Measurements from ENCODE around the gene TPST1. TPM values are rescaled to one million over a fixed set of nuclear protein-coding genes. Genes with fewer than 3 reads are reported as not detected.
"Not testable (repeated sequence)": the region's sequence is repeated elsewhere in the genome, so short reads cannot be mapped to it uniquely, and the experiment has no call there.

Gene TPST1
- total RNA-seq, 1 experiment from 2014 or later = 14.9 TPM

DNA sequence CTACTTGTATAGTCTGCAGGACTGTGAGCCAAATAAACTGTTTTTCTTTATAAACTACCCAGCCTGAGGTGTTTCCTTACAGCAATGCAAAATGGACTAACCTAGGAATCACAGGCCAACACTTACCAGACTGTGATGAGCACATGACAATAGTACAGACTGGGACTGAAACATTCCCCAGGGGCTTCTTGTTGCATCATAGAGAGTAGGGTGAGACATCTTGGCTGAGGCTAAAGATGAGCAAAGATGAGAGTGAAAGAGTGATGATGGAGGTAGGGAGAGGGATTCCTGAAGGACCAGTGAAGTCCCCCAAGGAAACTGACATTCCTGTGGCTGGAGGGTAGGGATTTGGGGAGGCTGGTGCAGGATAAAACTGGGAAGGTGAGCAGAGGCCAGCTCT is 194.4 kb downstream of the TPST1 start:
- TF ChIP-seq EZH2 (IDR thresholded peaks at IDR 0.05; ENCODE audit: low read depth) = no peak
- TF ChIP-seq, protein P1, sequence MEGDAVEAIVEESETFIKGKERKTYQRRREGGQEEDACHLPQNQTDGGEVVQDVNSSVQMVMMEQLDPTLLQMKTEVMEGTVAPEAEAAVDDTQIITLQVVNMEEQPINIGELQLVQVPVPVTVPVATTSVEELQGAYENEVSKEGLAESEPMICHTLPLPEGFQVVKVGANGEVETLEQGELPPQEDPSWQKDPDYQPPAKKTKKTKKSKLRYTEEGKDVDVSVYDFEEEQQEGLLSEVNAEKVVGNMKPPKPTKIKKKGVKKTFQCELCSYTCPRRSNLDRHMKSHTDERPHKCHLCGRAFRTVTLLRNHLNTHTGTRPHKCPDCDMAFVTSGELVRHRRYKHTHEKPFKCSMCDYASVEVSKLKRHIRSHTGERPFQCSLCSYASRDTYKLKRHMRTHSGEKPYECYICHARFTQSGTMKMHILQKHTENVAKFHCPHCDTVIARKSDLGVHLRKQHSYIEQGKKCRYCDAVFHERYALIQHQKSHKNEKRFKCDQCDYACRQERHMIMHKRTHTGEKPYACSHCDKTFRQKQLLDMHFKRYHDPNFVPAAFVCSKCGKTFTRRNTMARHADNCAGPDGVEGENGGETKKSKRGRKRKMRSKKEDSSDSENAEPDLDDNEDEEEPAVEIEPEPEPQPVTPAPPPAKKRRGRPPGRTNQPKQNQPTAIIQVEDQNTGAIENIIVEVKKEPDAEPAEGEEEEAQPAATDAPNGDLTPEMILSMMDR (conservative IDR thresholded peaks at IDR 0.05) = no peak
- Histone ChIP-seq H4K20me1 (ENCODE audit: insufficient read depth) (no peaks in the 10 kb centered on the region), H3K79me2 (ENCODE audit: low read depth) (no peaks in the 10 kb centered on the region), H3K36me3 (ENCODE audit: low read depth) (no peaks in the 10 kb centered on the region), H2AFZ (no peak overlapping the region), H3K9me2 (ENCODE audit: insufficient read depth) (no peaks in the 10 kb centered on the region), H3K27ac (no peak overlapping the region), H3F3A (ENCODE audit: insufficient read depth, low read depth) (peaks cover 5% of the 10 kb centered on the region; the same call in 1 of the 2 replicates), H3K27me3 (ENCODE audit: insufficient read depth, low read depth) (no peaks in the 10 kb centered on the region), H3K4me3 (no peak overlapping the region), H3K4me1 (replicated peaks; ENCODE audit: insufficient read depth) (peaks cover 10% of the 10 kb centered on the region), H3K9me3 (ENCODE audit: insufficient read depth, low read depth) (no peaks in the 10 kb centered on the region), H3K4me2 (no peak overlapping the region)
- ChIA-PET POLR2A (ENCODE audit: unreplicated experiment) (no interaction called here), CTCF (no interaction called here)
- intact Hi-C loops (cut with micrococcal nuclease; ENCODE audit: unreplicated experiment) = no loop called here
- no peak for DNase-seq
- no TSS peak for BruUV-seq (replicated peaks)

DNA sequence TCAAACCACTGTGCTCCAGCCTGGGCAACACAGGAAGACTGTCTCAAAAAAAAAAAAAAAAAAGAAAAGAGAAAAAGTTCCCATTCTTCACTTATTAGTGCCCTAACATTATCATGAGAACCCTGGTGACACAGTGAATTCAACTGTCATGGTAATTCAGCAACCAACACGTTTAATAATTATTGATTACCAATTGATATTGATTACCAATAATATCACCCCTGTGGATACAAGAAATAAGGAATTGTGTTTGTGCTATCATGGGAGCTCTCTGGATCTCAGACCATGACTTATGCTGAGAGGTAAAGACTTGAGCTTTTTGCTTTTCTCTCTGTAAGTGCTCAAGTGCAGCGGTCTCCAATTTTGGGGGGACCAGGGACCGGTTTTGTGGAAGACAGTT is 195.3 kb downstream of the TPST1 start:
- Histone ChIP-seq H3K27me3 (ENCODE audit: insufficient read depth, low read depth) (no peaks in the 10 kb centered on the region), H2AFZ (no peak overlapping the region), H3K4me1 (replicated peaks; ENCODE audit: insufficient read depth) (peaks cover 7% of the 10 kb centered on the region), H3K9me2 (ENCODE audit: insufficient read depth) (no peaks in the 10 kb centered on the region), H4K20me1 (ENCODE audit: insufficient read depth) (no peaks in the 10 kb centered on the region), H3K4me2 (no peak overlapping the region), H3K79me2 (ENCODE audit: low read depth) (no peaks in the 10 kb centered on the region), H3K27ac (no peak overlapping the region), H3K4me3 (no peak overlapping the region), H3K9me3 (ENCODE audit: insufficient read depth, low read depth) (no peaks in the 10 kb centered on the region), H3F3A (ENCODE audit: insufficient read depth, low read depth) (peaks cover 5% of the 10 kb centered on the region; the same call in 1 of the 2 replicates), H3K36me3 (ENCODE audit: low read depth) (no peaks in the 10 kb centered on the region)
- ChIA-PET POLR2A (ENCODE audit: unreplicated experiment) (no interaction called here), CTCF (no interaction called here)
- no TSS peak for BruUV-seq (replicated peaks)
- intact Hi-C loops (cut with micrococcal nuclease; ENCODE audit: unreplicated experiment) = no loop called here
- TF ChIP-seq, protein P1 (conservative IDR thresholded peaks at IDR 0.05) = no peak
- TF ChIP-seq EZH2 (IDR thresholded peaks at IDR 0.05; ENCODE audit: low read depth) = no peak
- no peak for DNase-seq

DNA sequence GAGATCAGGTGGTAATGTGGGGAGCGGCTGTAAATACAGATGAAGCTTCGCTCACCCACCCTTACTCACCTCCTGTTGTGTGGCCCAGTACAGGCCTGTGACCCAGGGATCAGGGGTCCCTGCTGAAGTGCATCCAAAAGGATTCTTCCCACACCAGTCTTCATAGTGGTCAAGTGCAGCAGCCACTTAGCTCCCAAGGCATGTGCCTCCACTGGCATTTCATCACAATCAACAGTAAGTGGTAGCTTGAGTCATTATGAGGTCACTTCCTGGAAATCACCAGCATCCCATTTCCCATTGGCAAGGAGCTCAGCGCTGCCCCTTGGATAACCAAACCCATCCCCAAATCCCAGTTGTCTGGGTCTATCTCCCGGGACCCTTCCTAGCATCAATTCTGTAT is 196.0 kb downstream of the TPST1 start:
- H3K27ac ChIP-seq; H3K79me2 ChIP-seq (ENCODE audit: low read depth); H3K9me3 ChIP-seq (ENCODE audit: insufficient read depth, low read depth); H3K27me3 ChIP-seq (ENCODE audit: insufficient read depth, low read depth); H3K9me2 ChIP-seq (ENCODE audit: insufficient read depth); H3F3A ChIP-seq (ENCODE audit: insufficient read depth, low read depth); CTCF ChIA-PET; intact Hi-C loops (cut with micrococcal nuclease; ENCODE audit: unreplicated experiment); H3K36me3 ChIP-seq (ENCODE audit: low read depth); H3K4me2 ChIP-seq; DNase-seq; H4K20me1 ChIP-seq (ENCODE audit: insufficient read depth); H2AFZ ChIP-seq; BruUV-seq (replicated peaks); H3K4me3 ChIP-seq; H3K4me1 ChIP-seq (replicated peaks; ENCODE audit: insufficient read depth); POLR2A ChIA-PET (ENCODE audit: unreplicated experiment): not testable (repeated sequence)

DNA sequence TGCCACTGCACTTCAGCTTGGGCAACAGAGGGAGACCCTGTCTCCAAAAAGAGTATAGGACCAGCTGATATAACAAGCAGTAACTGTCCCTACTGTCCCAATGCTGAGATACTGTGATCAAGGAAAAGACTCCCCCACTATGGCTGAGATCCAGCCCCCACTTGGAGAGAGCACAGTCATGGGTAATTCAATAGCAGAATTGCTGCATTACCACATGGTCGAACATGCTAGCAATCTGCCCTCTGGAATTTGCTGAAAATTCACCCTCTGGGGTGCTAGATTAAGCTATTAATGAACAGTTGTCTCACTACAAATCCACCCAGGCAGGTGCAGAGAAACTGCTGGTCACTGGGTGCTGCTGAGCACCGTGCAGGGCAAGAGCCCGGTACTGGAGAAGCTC is 196.8 kb downstream of the TPST1 start:
- DNase-seq; H3K79me2 ChIP-seq (ENCODE audit: low read depth); H3K9me3 ChIP-seq (ENCODE audit: insufficient read depth, low read depth); H3K9me2 ChIP-seq (ENCODE audit: insufficient read depth); BruUV-seq (replicated peaks); POLR2A ChIA-PET (ENCODE audit: unreplicated experiment); H3F3A ChIP-seq (ENCODE audit: insufficient read depth, low read depth); intact Hi-C loops (cut with micrococcal nuclease; ENCODE audit: unreplicated experiment); H3K4me1 ChIP-seq (replicated peaks; ENCODE audit: insufficient read depth); H2AFZ ChIP-seq; CTCF ChIA-PET; H3K27ac ChIP-seq; H3K27me3 ChIP-seq (ENCODE audit: insufficient read depth, low read depth); H4K20me1 ChIP-seq (ENCODE audit: insufficient read depth); H3K4me3 ChIP-seq; H3K4me2 ChIP-seq; H3K36me3 ChIP-seq (ENCODE audit: low read depth): not testable (repeated sequence)

All from PC-9 (cell line).